Measurements from ENCODE around the gene NOXA1. TPM values are rescaled to one million over a fixed set of nuclear protein-coding genes. Genes with fewer than 3 reads are reported as not detected.

Gene NOXA1
- polyA plus RNA-seq, 1 donor (not counting 4 experiments of a cell fraction or from before 2014, with no cell fraction given), result 0.09 TPM

DNA sequence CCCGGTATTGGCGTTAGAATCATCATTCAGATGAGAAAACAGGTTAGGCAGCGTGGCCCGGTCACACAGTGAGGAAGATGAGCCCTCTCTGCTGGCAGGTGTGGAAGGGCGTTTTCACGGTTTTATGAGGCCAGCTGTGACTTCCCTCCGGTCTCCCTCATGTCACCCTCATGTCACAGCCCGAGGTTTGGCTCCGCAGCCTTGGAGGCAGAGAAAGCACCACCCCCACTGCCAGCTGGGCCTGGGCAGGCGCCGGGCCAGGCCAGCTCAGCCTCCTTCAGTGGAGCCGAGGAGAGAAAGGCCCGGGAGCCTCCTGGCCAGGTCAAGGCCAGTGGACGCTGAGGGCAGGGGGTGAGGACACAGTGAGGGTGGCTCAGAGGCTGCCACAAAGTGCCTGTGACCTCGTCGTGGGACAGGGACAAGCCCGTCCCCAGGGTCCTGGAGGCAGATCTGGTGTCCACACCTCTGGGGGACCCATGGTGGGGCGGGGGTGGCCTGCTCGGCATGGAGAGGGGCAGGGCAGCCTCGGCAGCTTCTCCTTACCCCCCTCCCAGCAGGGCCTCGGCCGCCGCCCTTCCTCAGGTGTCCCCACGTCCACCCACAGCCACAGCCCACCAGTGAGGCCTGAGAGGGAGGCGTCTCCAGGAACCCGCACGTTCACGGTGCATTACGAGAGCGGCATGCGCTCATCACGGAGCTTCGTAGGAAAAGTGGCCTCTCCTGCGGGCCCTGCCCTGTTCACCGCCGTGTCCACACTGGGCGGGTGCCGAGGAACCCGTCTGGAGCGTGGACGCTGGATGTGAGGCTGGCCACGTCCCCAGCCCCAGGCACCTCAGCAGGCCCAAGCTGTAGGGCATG lies 32.4 kb upstream of the NOXA1 start:
- H2AFZ ChIP-seq (ENCODE audit: control insufficient read depth, low read length), result no peak overlapping the region
- no peaks in the 10 kb centered on the region for H3K36me3 ChIP-seq (ENCODE audit: control insufficient read depth in 2 of 2, extremely low read depth in 1 of 2, insufficient read depth in 2 of 2, low read length in 2 of 2)
- TF ChIP-seq EZH2 (IDR thresholded peaks at IDR 0.05; ENCODE audit: low read length), result no peak
- TF ChIP-seq, protein P1, sequence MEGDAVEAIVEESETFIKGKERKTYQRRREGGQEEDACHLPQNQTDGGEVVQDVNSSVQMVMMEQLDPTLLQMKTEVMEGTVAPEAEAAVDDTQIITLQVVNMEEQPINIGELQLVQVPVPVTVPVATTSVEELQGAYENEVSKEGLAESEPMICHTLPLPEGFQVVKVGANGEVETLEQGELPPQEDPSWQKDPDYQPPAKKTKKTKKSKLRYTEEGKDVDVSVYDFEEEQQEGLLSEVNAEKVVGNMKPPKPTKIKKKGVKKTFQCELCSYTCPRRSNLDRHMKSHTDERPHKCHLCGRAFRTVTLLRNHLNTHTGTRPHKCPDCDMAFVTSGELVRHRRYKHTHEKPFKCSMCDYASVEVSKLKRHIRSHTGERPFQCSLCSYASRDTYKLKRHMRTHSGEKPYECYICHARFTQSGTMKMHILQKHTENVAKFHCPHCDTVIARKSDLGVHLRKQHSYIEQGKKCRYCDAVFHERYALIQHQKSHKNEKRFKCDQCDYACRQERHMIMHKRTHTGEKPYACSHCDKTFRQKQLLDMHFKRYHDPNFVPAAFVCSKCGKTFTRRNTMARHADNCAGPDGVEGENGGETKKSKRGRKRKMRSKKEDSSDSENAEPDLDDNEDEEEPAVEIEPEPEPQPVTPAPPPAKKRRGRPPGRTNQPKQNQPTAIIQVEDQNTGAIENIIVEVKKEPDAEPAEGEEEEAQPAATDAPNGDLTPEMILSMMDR (optimal IDR thresholded peaks at IDR 0.05 in 1 of 3, IDR thresholded peaks at IDR 0.05 in 1 of 3, conservative IDR thresholded peaks at IDR 0.05 in 1 of 3; ENCODE audit: extremely low read depth in 1 of 3, insufficient read depth in 2 of 3, low read length in 3 of 3), result no peak
- no peak overlapping the region for H3K9ac ChIP-seq (ENCODE audit: control insufficient read depth, extremely low read depth, insufficient read depth, low read length)
- H3K9me3 ChIP-seq (ENCODE audit: control insufficient read depth, low read depth, low read length), result no peaks in the 10 kb centered on the region
- H3K4me1 ChIP-seq (ENCODE audit: control insufficient read depth, extremely low read depth, insufficient read depth, low read length), result no peaks in the 10 kb centered on the region
- H3K79me2 ChIP-seq (ENCODE audit: control insufficient read depth, insufficient read depth, low read length), result no peaks in the 10 kb centered on the region
- FAIRE-seq, result no peak
- H3K4me2 ChIP-seq (ENCODE audit: control insufficient read depth, extremely low read depth, insufficient read depth, low read depth, low read length), result no peak overlapping the region
- H3K4me3 ChIP-seq (ENCODE audit: control insufficient read depth in 2 of 3, extremely low read depth in 1 of 3, insufficient read depth in 2 of 3, low read depth in 1 of 3, low read length in 3 of 3), result no peak overlapping the region
- DNase-seq (ENCODE audit: low read depth, low spot score), result no peak
- no peaks in the 10 kb centered on the region for H4K20me1 ChIP-seq (ENCODE audit: control insufficient read depth, extremely low read depth, insufficient read depth, low read length)
- H3K9me1 ChIP-seq (ENCODE audit: control insufficient read depth, extremely low read depth, insufficient read depth, low read length), result no peaks in the 10 kb centered on the region
- H3K27me3 ChIP-seq (ENCODE audit: control insufficient read depth, extremely low read depth, insufficient read depth, low read length), result no peaks in the 10 kb centered on the region
- dilution Hi-C loops (cut with MboI; ENCODE audit: extremely low pct_ligation_motif_present, low sequenced_read_pairs), result no loop called here
- H3K27ac ChIP-seq (ENCODE audit: control insufficient read depth, insufficient read depth, low read length), result no peak overlapping the region

DNA sequence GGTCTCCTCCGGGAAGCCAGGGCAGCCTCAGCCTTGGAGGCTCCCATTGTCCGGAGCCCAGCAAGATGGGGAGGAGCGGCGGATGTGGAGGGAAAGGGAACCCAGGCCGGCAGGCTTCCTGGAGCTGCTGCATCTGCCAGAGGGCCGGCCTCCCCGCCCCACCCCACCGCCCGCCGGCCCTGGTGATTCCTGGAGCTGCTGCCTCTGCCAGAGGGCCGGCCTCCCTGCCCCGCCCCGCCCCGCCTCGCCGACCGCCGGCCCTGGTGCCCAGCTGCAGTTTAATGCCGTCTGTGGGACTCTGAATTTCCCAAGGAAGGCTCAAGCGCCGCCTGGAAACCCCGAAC lies 31.8 kb upstream of the NOXA1 start:
- no peaks in the 10 kb centered on the region for H4K20me1 ChIP-seq (ENCODE audit: control insufficient read depth, extremely low read depth, insufficient read depth, low read length)
- dilution Hi-C loops (cut with MboI; ENCODE audit: extremely low pct_ligation_motif_present, low sequenced_read_pairs), result no loop called here
- H3K79me2 ChIP-seq (ENCODE audit: control insufficient read depth, insufficient read depth, low read length), result no peaks in the 10 kb centered on the region
- no peak for TF ChIP-seq EZH2 (IDR thresholded peaks at IDR 0.05; ENCODE audit: low read length)
- TF ChIP-seq, protein P1 (optimal IDR thresholded peaks at IDR 0.05 in 1 of 3, IDR thresholded peaks at IDR 0.05 in 1 of 3, conservative IDR thresholded peaks at IDR 0.05 in 1 of 3; ENCODE audit: extremely low read depth in 1 of 3, insufficient read depth in 2 of 3, low read length in 3 of 3), result no peak
- H3K9me3 ChIP-seq (ENCODE audit: control insufficient read depth, low read depth, low read length), result no peaks in the 10 kb centered on the region
- DNase-seq (ENCODE audit: low read depth, low spot score) (no peak), FAIRE-seq (no peak)
- H3K4me2 ChIP-seq (ENCODE audit: control insufficient read depth, extremely low read depth, insufficient read depth, low read depth, low read length), result no peak overlapping the region
- no peaks in the 10 kb centered on the region for H3K27me3 ChIP-seq (ENCODE audit: control insufficient read depth, extremely low read depth, insufficient read depth, low read length)
- H3K4me3 ChIP-seq (ENCODE audit: control insufficient read depth in 2 of 3, extremely low read depth in 1 of 3, insufficient read depth in 2 of 3, low read depth in 1 of 3, low read length in 3 of 3), result no peak overlapping the region
- H3K9me1 ChIP-seq (ENCODE audit: control insufficient read depth, extremely low read depth, insufficient read depth, low read length), result no peaks in the 10 kb centered on the region
- H3K36me3 ChIP-seq (ENCODE audit: control insufficient read depth in 2 of 2, extremely low read depth in 1 of 2, insufficient read depth in 2 of 2, low read length in 2 of 2), result no peaks in the 10 kb centered on the region
- H3K27ac ChIP-seq (ENCODE audit: control insufficient read depth, insufficient read depth, low read length), result no peak overlapping the region
- no peak overlapping the region for H3K9ac ChIP-seq (ENCODE audit: control insufficient read depth, extremely low read depth, insufficient read depth, low read length)
- no peaks in the 10 kb centered on the region for H3K4me1 ChIP-seq (ENCODE audit: control insufficient read depth, extremely low read depth, insufficient read depth, low read length)
- H2AFZ ChIP-seq (ENCODE audit: control insufficient read depth, low read length), result no peak overlapping the region

Data from keratinocyte (primary cell).